NT2/D1 (cell line): ENCODE data around the gene KCNAB3.
"Not testable (repeated sequence)": the region's sequence is repeated elsewhere in the genome, so short reads cannot be mapped to it uniquely, and the experiment has no call there.

Experiments
- DNase-seq: peaks from one replicate; pipeline ENCODE4 v3.0.0-alpha.2; 2011; ENCODE audit warnings: low read depth, low spot score
- H3K27me3 ChIP-seq: 2 replicates; pipeline ENCODE4 v1.6.0; 2011; ENCODE audit warnings: mild to moderate bottlenecking; ENCODE audit not compliant: insufficient read length, insufficient read depth
- H3K36me3 ChIP-seq: 2 replicates; pipeline ENCODE4 v1.6.1; 2011; ENCODE audit warnings: mild to moderate bottlenecking, low read length, mixed read lengths; ENCODE audit not compliant: insufficient read depth, insufficient read length
- H3K4me1 ChIP-seq: 2 replicates; pipeline ENCODE4 v1.5.1; 2011; ENCODE audit not compliant: insufficient read depth, insufficient read length
- H3K4me3 ChIP-seq: 2 replicates; pipeline ENCODE4 v1.5.1; 2011; ENCODE audit warnings: low read depth; ENCODE audit not compliant: insufficient read length
- H3K9ac ChIP-seq: 2 replicates; pipeline ENCODE4 v1.6.0; 2011; ENCODE audit warnings: low read depth; ENCODE audit not compliant: insufficient read length
- H3K9me3 ChIP-seq: 2 replicates; pipeline ENCODE4 v1.5.1; 2011; ENCODE audit warnings: mild to moderate bottlenecking, low read length; ENCODE audit not compliant: insufficient read depth
- SUZ12 ChIP-seq: IDR thresholded peaks from 2 replicates; pipeline ENCODE4 v1.6.1; 2011; ENCODE audit not compliant: insufficient read length, insufficient read depth; ENCODE audit errors: extremely low read depth
- YY1 ChIP-seq: IDR thresholded peaks from 2 replicates; pipeline ENCODE4 v1.6.1; 2011; ENCODE audit not compliant: insufficient read length, insufficient read depth
- ZNF274 ChIP-seq: IDR thresholded peaks from 2 replicates; pipeline ENCODE4 v1.6.1; 2011; ENCODE audit warnings: mild to moderate bottlenecking, low read depth, low read length

The KCNAB3 gene

DNA sequence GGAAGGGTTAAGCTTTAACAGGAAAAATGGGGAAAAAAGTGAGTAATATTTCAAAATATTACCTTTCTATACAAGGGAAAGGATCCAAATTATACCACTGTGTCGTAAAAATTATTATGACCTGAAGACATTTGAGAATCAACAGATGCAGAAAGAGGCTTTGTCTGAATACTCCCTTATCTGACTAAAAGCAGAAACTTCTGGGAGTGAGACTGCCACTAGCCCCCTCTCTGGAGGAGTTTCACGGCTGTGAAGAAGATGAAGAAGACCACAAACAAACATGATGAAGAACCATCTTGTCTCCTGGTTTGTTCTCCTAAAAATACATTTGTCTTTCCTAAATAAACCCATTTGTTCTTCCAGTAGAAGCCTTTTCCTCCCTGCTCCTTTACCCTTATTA lies 31.8 kb upstream of the KCNAB3 start:
- Histone ChIP-seq H3K36me3 (no peaks in the 10 kb centered on the region), H3K4me1 (peaks cover 3% of the 10 kb centered on the region), H3K9me3 (no peaks in the 10 kb centered on the region), H3K9ac (no peak overlapping the region), H3K4me3 (no peak overlapping the region), H3K27me3 (no peaks in the 10 kb centered on the region)
- TF ChIP-seq SUZ12 = no peak
- TF ChIP-seq YY1 = no peak
- no peak for TF ChIP-seq ZNF274
- no peak for DNase-seq

DNA sequence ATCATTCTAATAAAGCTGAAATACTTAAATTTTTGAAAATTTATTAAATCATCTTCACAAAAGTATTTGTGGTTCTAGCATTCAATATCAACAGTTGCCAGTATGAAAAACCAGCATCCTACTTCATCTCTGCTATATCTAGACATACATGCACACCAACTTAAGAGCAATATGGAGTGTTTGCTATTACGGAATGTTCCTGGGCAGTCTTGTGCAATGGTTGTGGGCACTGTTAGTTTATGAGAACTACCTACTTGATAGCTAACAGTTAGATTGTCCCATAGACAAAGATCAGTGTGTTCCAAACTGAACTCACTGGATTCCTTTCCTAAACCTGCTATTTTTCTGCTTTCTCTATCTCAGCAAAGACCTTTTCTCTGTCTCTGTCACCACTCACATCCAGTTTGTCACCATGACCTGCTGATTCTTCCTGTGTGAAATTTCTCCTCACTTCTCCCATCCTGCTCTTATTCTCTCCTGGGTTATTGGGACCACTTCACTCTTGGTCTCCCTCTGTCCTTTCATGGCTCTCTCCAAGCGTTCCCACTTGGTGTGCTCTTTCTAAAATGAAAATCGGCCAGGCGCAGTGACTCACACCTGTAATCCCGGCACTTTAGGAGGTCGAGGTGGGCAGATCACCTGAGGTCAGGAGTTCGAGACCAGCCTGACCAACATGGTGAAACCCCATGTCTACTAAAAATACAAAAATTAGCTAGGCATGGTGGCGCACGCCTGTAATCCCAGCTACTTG lies 30.0 kb upstream of the KCNAB3 start:
- Histone ChIP-seq H3K4me1 (peaks cover 3% of the 10 kb centered on the region), H3K36me3 (no peaks in the 10 kb centered on the region), H3K4me3 (no peak overlapping the region), H3K9ac (no peak overlapping the region), H3K27me3 (no peaks in the 10 kb centered on the region), H3K9me3 (no peaks in the 10 kb centered on the region)
- DNase-seq = no peak
- no peak for TF ChIP-seq SUZ12
- no peak for TF ChIP-seq YY1
- no peak for TF ChIP-seq ZNF274

DNA sequence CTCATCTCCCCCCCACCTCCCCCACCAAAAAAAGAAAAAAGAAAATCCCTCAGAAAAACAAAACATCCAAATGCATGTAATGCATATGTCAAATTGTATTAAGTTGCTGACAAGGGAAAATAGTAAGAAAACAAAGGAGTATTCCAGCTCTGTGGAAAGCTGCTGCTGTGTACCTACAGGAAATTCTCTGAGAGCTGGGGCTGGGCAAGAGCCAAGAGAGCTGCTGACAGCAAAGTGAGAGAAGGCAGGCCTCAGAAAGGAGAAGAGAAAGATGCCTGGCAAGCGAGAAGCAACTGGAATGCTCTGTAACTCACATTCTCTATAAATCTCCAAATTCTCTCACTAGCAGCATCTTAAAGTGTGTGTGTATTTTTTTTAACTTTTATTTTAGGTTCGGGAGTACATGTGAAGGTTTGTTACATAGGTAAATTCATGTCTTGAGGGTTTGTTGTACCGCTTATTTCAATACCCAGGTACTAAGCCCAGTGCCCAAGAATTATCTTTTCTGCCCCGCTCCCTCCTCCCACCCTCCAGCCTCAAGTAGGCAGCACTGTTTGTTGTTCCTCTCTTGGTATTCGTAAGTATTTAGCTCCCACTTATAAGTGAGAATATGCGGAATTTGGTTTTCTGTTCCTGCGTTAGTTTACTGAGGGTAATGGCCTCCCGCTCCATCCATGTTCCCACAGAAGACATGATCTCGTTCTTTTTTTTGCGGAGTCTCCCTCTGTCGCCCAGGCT lies 26.7 kb upstream of the KCNAB3 start:
- Histone ChIP-seq H3K4me1 (peaks cover 5% of the 10 kb centered on the region), H3K36me3 (no peaks in the 10 kb centered on the region), H3K9ac (no peak overlapping the region), H3K27me3 (no peaks in the 10 kb centered on the region), H3K9me3 (no peaks in the 10 kb centered on the region), H3K4me3 (no peak overlapping the region)
- DNase-seq = no peak
- TF ChIP-seq SUZ12 = no peak
- no peak for TF ChIP-seq ZNF274
- no peak for TF ChIP-seq YY1

DNA sequence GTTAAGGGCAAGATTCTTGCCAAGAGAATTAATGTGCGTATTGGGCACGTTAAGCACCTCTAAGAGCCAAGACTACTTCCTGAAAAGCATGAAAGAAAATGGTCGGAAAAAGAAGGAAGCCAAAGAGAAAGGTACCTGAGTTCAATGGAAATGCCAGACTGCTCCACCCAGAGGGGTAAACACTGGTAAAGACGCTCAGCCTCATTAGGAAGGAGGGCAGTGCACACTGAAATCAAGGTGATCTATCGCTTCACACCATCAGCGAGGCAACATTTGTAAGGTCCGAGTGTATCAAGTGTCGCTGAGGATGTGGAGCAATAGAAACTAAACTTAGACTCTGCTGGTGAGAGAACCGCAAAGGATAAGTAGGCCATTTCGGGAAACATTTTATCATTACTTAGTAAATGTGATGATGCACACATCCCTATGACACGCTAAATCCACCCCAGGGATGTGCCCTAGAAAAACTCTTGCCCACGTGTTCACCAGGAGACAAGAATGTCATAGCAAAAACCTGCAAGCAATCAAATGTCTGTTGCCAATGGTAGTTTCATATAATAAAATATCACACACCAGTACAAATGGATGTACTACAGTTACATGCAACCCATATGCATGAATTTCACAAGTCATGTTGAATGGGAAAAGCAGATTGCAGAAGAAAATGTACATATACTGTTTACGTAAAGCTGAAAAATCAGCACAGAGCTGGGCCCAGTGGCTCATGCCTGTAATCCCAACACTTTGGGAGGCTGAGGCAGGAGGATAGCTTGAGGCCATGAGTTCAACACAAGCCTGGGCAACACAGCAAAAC lies 26.0 kb upstream of the KCNAB3 start:
- no peak for DNase-seq
- Histone ChIP-seq H3K9ac (no peak overlapping the region), H3K9me3 (no peaks in the 10 kb centered on the region), H3K36me3 (no peaks in the 10 kb centered on the region), H3K4me1 (peaks cover 5% of the 10 kb centered on the region), H3K4me3 (no peak overlapping the region), H3K27me3 (no peaks in the 10 kb centered on the region)
- no peak for TF ChIP-seq ZNF274
- no peak for TF ChIP-seq YY1
- TF ChIP-seq SUZ12 = no peak

DNA sequence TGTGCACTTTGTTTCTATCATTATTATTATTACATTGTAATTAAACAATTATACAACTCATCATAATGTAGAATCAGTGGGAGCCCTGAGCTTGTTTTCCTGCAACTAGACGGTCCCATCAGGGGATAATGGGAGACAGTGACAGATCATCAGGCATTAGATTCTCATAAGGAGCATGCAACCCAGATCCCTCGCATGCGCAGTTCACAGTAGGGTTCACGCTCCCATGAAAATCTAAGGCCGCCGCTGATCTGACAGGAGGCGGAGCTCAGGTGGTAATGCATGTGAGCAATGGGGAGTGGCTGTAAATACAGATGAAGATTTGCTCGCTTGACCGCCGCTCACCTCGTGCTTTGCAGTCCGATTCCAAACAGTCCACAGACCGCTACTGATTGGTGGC lies 23.6 kb upstream of the KCNAB3 start:
- H3K9ac ChIP-seq, H3K4me1 ChIP-seq, H3K27me3 ChIP-seq, H3K9me3 ChIP-seq, DNase-seq, H3K4me3 ChIP-seq: not testable (repeated sequence)
- peaks cover 16% of the 10 kb centered on the region for H3K36me3 ChIP-seq

DNA sequence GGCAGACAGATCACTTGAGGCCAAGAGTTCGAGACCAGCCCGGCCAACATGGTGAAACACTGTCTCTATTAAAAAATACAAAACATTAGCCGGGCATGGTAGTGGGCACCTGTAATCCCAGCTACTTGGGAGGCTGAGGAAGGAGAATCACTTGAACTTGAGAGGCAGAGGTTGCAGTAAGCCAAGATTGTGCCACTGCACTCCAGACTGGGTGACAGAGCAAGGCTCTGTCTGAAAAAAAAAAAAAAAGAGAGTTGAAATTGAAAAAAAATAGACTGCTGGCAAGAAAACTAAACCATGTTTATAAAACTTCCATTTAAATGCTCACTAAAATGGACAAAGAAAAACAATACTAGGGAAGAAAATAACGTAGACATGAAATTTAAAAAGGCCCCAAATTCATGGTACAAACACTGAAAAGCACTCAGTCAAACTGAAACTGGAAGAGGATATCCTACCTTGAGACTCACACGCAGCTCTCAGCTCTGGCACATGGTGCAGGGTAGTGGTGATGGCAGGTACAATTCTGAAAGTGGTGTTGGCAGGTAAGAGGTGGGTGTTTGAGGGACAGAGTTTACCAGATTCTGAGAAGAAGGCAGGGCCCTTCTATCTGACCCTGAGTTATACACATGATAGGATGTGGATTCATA lies 21.6 kb upstream of the KCNAB3 start:
- TF ChIP-seq SUZ12 (no peak), ZNF274 (no peak), YY1 (no peak)
- Histone ChIP-seq H3K9ac (no peak overlapping the region), H3K9me3 (no peaks in the 10 kb centered on the region), H3K36me3 (peaks cover 28% of the 10 kb centered on the region), H3K4me3 (no peak overlapping the region), H3K4me1 (peaks cover 3% of the 10 kb centered on the region), H3K27me3 (no peaks in the 10 kb centered on the region)
- no peak for DNase-seq
